IMR-90 (cell line): ENCODE results near the gene RIMBP2. TPM values are rescaled to one million over a fixed set of nuclear protein-coding genes. Genes with fewer than 3 reads are reported as not detected.

ENCODE experiments used
- ATAC-seq: fragments of 200-7000 bp; cut with Tn5 transposase; 2 replicates; pipeline ENCODE4 v1.9.1; 2020; ENCODE audit warnings: low read depth, mild to moderate bottlenecking, moderate library complexity
- BruUV-seq: library from RNA; stranded (reverse); fragments of 400-500 nt; replicated peaks from 2 replicates; lab custom pipeline; 2021; lab: Mats Ljungman, UMichigan
- CTCF ChIA-PET: fragments of 300-600 bp; formaldehyde crosslinking; extraction: SDS; loops from one replicate; lab custom pipeline; 2021; ENCODE audit warnings: antibody characterized with exemption; lab: Yijun Ruan, JAX
- POLR2A ChIA-PET: fragments of 300-600 bp; sonication (Branson Sonifier 250); formaldehyde crosslinking; loops from one replicate; lab custom pipeline; 2022; ENCODE audit warnings: antibody characterized with exemption; ENCODE audit not compliant: unreplicated experiment; lab: Charles Lee
- DNase-seq: peaks from one replicate; pipeline ENCODE4 v3.0.0; 2013
- H2AFZ ChIP-seq: replicated peaks from 2 replicates; pipeline ENCODE3; 2013; ENCODE audit warnings: low read length, mild to moderate bottlenecking; ENCODE audit not compliant: poor library complexity
- H2AK5ac ChIP-seq: 2 replicates; pipeline ENCODE4 v1.6.1; 2013; ENCODE audit warnings: low read depth, low read length, inconsistent platforms
- H2AK9ac ChIP-seq: replicated peaks from 2 replicates; pipeline ENCODE3; 2013; ENCODE audit warnings: mild to moderate bottlenecking, low read depth, low read length, moderate library complexity; ENCODE audit not compliant: poor library complexity
- H2BK120ac ChIP-seq: 2 replicates; pipeline ENCODE4 v1.6.1; 2013; ENCODE audit warnings: low read depth, low read length, inconsistent platforms
- H2BK15ac ChIP-seq: 3 replicates; pipeline ENCODE4 v1.6.1; 2013; ENCODE audit warnings: low read depth, low read length, inconsistent platforms
- H2BK20ac ChIP-seq: 2 replicates; pipeline ENCODE4 v1.6.1; 2013; ENCODE audit warnings: low read depth, mild to moderate bottlenecking, inconsistent platforms, low read length, moderate library complexity
- H2BK5ac ChIP-seq: 2 replicates; pipeline ENCODE4 v1.6.1; 2013; ENCODE audit warnings: mild to moderate bottlenecking, low read depth, low read length, inconsistent platforms; ENCODE audit not compliant: poor library complexity, severe bottlenecking
- H3K14ac ChIP-seq: replicated peaks from 2 replicates; pipeline ENCODE4 v1.6.1; 2013; ENCODE audit warnings: low read depth, low read length, inconsistent platforms
- H3K18ac ChIP-seq: 2 replicates; pipeline ENCODE4 v1.6.1; 2013; ENCODE audit warnings: low read depth, low read length, control low read depth
- H3K23ac ChIP-seq: 2 replicates; pipeline ENCODE4 v1.6.1; 2013; ENCODE audit warnings: low read depth, low read length, inconsistent platforms
- H3K27ac ChIP-seq: 2 replicates; pipeline ENCODE4 v1.5.1; 2013; ENCODE audit warnings: mild to moderate bottlenecking, control low read depth, low read length; ENCODE audit not compliant: insufficient read depth
- H3K27me3 ChIP-seq: 2 replicates; pipeline ENCODE4 v1.6.1; 2013; ENCODE audit warnings: low read length; ENCODE audit not compliant: control insufficient read depth, insufficient read depth
- H3K36me3 ChIP-seq: 2 replicates; pipeline ENCODE4 v1.6.1; 2013; ENCODE audit warnings: low read length, mixed read lengths; ENCODE audit not compliant: control insufficient read depth, insufficient read depth
- H3K4ac ChIP-seq: 2 replicates; pipeline ENCODE4 v1.6.1; 2013; ENCODE audit warnings: low read depth, low read length, inconsistent platforms
- H3K4me1 ChIP-seq: 2 replicates; pipeline ENCODE4 v1.6.1; 2013; ENCODE audit warnings: low read length, mixed read lengths; ENCODE audit not compliant: control insufficient read depth, insufficient read depth
- H3K4me2 ChIP-seq: 2 replicates; pipeline ENCODE4 v1.6.1; 2013; ENCODE audit warnings: low read depth, mild to moderate bottlenecking, control low read depth, low read length, moderate library complexity
- H3K4me3 ChIP-seq: 2 replicates; pipeline ENCODE4 v1.5.1; 2013; ENCODE audit warnings: low read depth, mild to moderate bottlenecking, control low read depth, low read length, moderate library complexity; ENCODE audit not compliant: insufficient read depth
- H3K56ac ChIP-seq: 2 replicates; pipeline ENCODE4 v1.6.1; 2013; ENCODE audit warnings: low read length, inconsistent platforms; ENCODE audit not compliant: insufficient read depth; ENCODE audit errors: extremely low read depth
- H3K79me1 ChIP-seq, 2 experiments: 2 replicates each; pipeline ENCODE4 v1.6.1; 2013; ENCODE audit warnings: low read length in 2 of 2, inconsistent platforms in 1 of 2, low read depth in 1 of 2
- H3K9ac ChIP-seq: 2 replicates; pipeline ENCODE4 v1.6.1; 2013; ENCODE audit warnings: low read depth, low read length, control low read depth
- H3K9me1 ChIP-seq: 2 replicates; pipeline ENCODE4 v1.6.1; 2013; ENCODE audit warnings: low read length, inconsistent platforms; ENCODE audit not compliant: insufficient read depth
- H3K9me3 ChIP-seq: 2 replicates; pipeline ENCODE4 v1.6.1; 2013; ENCODE audit warnings: low read length; ENCODE audit not compliant: control insufficient read depth, insufficient read depth
- H4K20me1 ChIP-seq: 2 replicates; pipeline ENCODE4 v1.6.1; 2013; ENCODE audit warnings: low read length, inconsistent platforms; ENCODE audit not compliant: insufficient read depth
- H4K5ac ChIP-seq: 2 replicates; pipeline ENCODE4 v1.6.1; 2013; ENCODE audit warnings: mild to moderate bottlenecking, low read depth, low read length, control low read depth
- H4K8ac ChIP-seq, 2 experiments: 2 replicates each; pipeline ENCODE4 v1.6.1; 2013; ENCODE audit warnings: low read depth in 2 of 2, low read length in 2 of 2, control low read depth in 1 of 2, inconsistent platforms in 1 of 2
- H4K91ac ChIP-seq: 2 replicates; pipeline ENCODE4 v1.6.1; 2013; ENCODE audit warnings: low read depth, low read length, inconsistent platforms; ENCODE audit not compliant: insufficient read depth
- BHLHE40 ChIP-seq: fragments of 150-350 bp; IDR thresholded peaks from 2 replicates; pipeline ENCODE4 v1.6.1; 2016; ENCODE audit warnings: mild to moderate bottlenecking, low read depth, low read length
- CEBPB ChIP-seq: IDR thresholded peaks from 2 replicates; pipeline ENCODE4 v1.6.1; 2012; ENCODE audit warnings: low read depth, low read length, improper control_type of control experiment
- CHD1 ChIP-seq: IDR thresholded peaks from 2 replicates; pipeline ENCODE4 v1.6.1; 2012; ENCODE audit warnings: low read depth, low read length, improper control_type of control experiment
- FOS ChIP-seq: fragments of 150-350 bp; IDR thresholded peaks from 2 replicates; pipeline ENCODE4 v1.6.1; 2016; ENCODE audit warnings: low read depth, low read length
- MAFK ChIP-seq: IDR thresholded peaks from 2 replicates; pipeline ENCODE4 v1.6.1; 2012; ENCODE audit warnings: low read depth, low read length, improper control_type of control experiment
- MAZ ChIP-seq: IDR thresholded peaks from 2 replicates; pipeline ENCODE4 v1.6.1; 2012; ENCODE audit warnings: low read depth, mild to moderate bottlenecking, low read length, improper control_type of control experiment, moderate library complexity, borderline replicate concordance
- MXI1 ChIP-seq: IDR thresholded peaks from 2 replicates; pipeline ENCODE4 v1.6.1; 2012; ENCODE audit warnings: low read depth, mild to moderate bottlenecking, low read length, moderate library complexity, borderline replicate concordance
- NFE2L2 ChIP-seq: fragments of 150-350 bp; IDR thresholded peaks from 2 replicates; pipeline ENCODE4 v1.6.1; 2016; ENCODE audit warnings: low read depth, mild to moderate bottlenecking, low read length
- POLR2A ChIP-seq: IDR thresholded peaks from 2 replicates; pipeline ENCODE4 v1.6.1; 2012; ENCODE audit warnings: mild to moderate bottlenecking, low read depth, low read length
- RAD21 ChIP-seq: IDR thresholded peaks from 2 replicates; pipeline ENCODE4 v1.6.1; 2012; ENCODE audit warnings: low read length, improper control_type of control experiment
- RCOR1 ChIP-seq: IDR thresholded peaks from 2 replicates; pipeline ENCODE4 v1.6.1; 2012; ENCODE audit warnings: mild to moderate bottlenecking, low read length, improper control_type of control experiment; ENCODE audit not compliant: insufficient replicate concordance
- RFX5 ChIP-seq: IDR thresholded peaks from 2 replicates; pipeline ENCODE4 v1.8.0; 2012; ENCODE audit warnings: low read depth, mild to moderate bottlenecking, low read length, moderate library complexity
- SMC3 ChIP-seq: fragments of 150-350 bp; IDR thresholded peaks from 2 replicates; pipeline ENCODE4 v1.6.1; 2016; ENCODE audit warnings: low read depth, mild to moderate bottlenecking, antibody characterized with exemption, low read length, moderate library complexity
- WGBS, 2 experiments: methylation state at CpG; one replicate each; pipeline versions ENCODE4 v1.1.5 to v1.1.7; 2013; ENCODE audit warnings: missing lambda C conversion rate in 2 of 2; ENCODE audit not compliant: insufficient read length in 1 of 2; ENCODE audit errors: extremely low coverage in 2 of 2; 5-methylcytosine and 5-hydroxymethylcytosine counted together
- dilution Hi-C: fragments of 300-500 bp; cut with HindIII; formaldehyde crosslinking; loops from one replicate; pipeline ENCODE4 v1.14.3; 2018; ENCODE audit warnings: low sequenced_read_pairs; ENCODE audit not compliant: unreplicated experiment
- in situ Hi-C: fragments of 300-500 bp; cut with MboI; formaldehyde crosslinking; loops from 3 replicates; pipeline ENCODE4 v1.14.3; 2019; ENCODE audit warnings: low sequenced_read_pairs, inconsistent platforms, mixed read lengths
- intact Hi-C: fragments of 100-400 bp; cut with micrococcal nuclease; formaldehyde crosslinking; loops from 2 replicates; pipeline ENCODE4 v1.10.0; 2022
- polyA plus RNA-seq, 3 experiments: library from polyadenylated mRNA; depleted of rRNA; stranded (reverse); fragments of >200 nt; gene quantifications; 2 replicates each; pipeline ENCODE4 v1.2.3, GENCODE V29; 2012; ENCODE audit warnings: low replicate concordance in 1 of 3
- total RNA-seq: library from RNA; depleted of rRNA; stranded (reverse); fragments of >200 nt; gene quantifications from 2 replicates; pipeline ENCODE4 v1.2.3, GENCODE V29; 2012
- TF ChIP-seq, protein P1 (sequence below): fragments of 150-350 bp; IDR thresholded peaks from 2 replicates; pipeline ENCODE4 v1.6.1; 2016; ENCODE audit warnings: low read depth, mild to moderate bottlenecking, low read length, moderate library complexity, borderline replicate concordance
- TF ChIP-seq, protein P2 (sequence below): fragments of 150-350 bp; IDR thresholded peaks from 2 replicates; pipeline ENCODE4 v1.6.1; 2017; ENCODE audit warnings: mild to moderate bottlenecking, antibody characterized with exemption, low read length, low read depth
- TF ChIP-seq, protein P3 (sequence below): conservative IDR thresholded peaks from 2 replicates; pipeline ENCODE4 v1.5.1; 2012; ENCODE audit warnings: mild to moderate bottlenecking, low read depth, low read length, improper control_type of control experiment

The RIMBP2 gene
- total and polyA plus RNA-seq, 2 of the 4 experiments (the other 2 are of a cell fraction), result not detected

DNA sequence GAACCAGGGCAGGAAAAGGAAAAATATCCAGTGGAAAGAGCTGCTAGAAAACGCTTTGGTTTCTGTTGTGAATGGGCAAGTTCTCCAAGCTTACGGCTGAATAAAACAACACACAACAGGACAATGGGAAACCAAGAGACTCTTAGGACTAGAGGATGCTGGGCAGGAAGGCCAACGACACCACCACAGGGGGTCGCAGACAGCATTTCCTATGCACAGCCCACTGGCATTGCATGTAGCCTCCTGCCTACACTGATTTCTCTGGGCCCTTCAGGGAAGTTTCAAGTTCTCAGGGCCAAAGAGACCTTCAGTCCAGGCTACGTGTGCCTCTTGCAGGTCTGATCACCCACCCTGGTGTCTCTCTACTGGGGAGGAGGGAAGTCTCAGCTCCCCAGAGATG, 108.0 kb downstream of the RIMBP2 start:
- no peak overlapping the region for H3K4ac ChIP-seq
- no peak overlapping the region for H2AK9ac ChIP-seq
- H3K4me3 ChIP-seq, result no peak overlapping the region
- H4K8ac ChIP-seq, result no peak overlapping the region
- no peak overlapping the region for H3K27ac ChIP-seq
- no peak overlapping the region for H2BK15ac ChIP-seq
- ChIA-PET POLR2A (no interaction called here), CTCF (no interaction called here)
- ATAC-seq (no peak), DNase-seq (no peak)
- H3K9me3 ChIP-seq, result peaks cover 45% of the 10 kb centered on the region
- H3K27me3 ChIP-seq, result no peaks in the 10 kb centered on the region
- H2AFZ ChIP-seq, result no peak overlapping the region
- H3K14ac ChIP-seq, result no peak overlapping the region
- no peaks in the 10 kb centered on the region for H3K79me1 ChIP-seq
- H2BK5ac ChIP-seq, result no peak overlapping the region
- no peak overlapping the region for H2BK120ac ChIP-seq
- H3K9me1 ChIP-seq, result no peaks in the 10 kb centered on the region
- intact Hi-C loops (no loop called here), in situ Hi-C loops (no loop called here), dilution Hi-C loops (no loop called here)
- no peak overlapping the region for H2BK20ac ChIP-seq
- no peak overlapping the region for H3K9ac ChIP-seq
- H4K91ac ChIP-seq, result no peak overlapping the region
- 20% methylated on average over 2 of the region's 5 CpGs; no CpG with 5 or more reads in 1 of the 2 experiments for WGBS, 2 experiments
- no peaks in the 10 kb centered on the region for H3K4me1 ChIP-seq
- no peak overlapping the region for H3K56ac ChIP-seq
- no TSS peak for BruUV-seq
- H3K36me3 ChIP-seq, result no peaks in the 10 kb centered on the region
- TF ChIP-seq RAD21 (no peak), CHD1 (no peak), RFX5 (no peak), CEBPB (no peak), NFE2L2 (no peak), BHLHE40 (no peak), MXI1 (no peak), SMC3 (no peak), MAFK (no peak), RCOR1 (no peak), MAZ (no peak), FOS (no peak), POLR2A (no peak)
- TF ChIP-seq, protein P1, sequence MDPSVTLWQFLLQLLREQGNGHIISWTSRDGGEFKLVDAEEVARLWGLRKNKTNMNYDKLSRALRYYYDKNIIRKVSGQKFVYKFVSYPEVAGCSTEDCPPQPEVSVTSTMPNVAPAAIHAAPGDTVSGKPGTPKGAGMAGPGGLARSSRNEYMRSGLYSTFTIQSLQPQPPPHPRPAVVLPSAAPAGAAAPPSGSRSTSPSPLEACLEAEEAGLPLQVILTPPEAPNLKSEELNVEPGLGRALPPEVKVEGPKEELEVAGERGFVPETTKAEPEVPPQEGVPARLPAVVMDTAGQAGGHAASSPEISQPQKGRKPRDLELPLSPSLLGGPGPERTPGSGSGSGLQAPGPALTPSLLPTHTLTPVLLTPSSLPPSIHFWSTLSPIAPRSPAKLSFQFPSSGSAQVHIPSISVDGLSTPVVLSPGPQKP, result no peak
- TF ChIP-seq, protein P2, sequence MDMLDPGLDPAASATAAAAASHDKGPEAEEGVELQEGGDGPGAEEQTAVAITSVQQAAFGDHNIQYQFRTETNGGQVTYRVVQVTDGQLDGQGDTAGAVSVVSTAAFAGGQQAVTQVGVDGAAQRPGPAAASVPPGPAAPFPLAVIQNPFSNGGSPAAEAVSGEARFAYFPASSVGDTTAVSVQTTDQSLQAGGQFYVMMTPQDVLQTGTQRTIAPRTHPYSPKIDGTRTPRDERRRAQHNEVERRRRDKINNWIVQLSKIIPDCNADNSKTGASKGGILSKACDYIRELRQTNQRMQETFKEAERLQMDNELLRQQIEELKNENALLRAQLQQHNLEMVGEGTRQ, result no peak
- TF ChIP-seq, protein P3, sequence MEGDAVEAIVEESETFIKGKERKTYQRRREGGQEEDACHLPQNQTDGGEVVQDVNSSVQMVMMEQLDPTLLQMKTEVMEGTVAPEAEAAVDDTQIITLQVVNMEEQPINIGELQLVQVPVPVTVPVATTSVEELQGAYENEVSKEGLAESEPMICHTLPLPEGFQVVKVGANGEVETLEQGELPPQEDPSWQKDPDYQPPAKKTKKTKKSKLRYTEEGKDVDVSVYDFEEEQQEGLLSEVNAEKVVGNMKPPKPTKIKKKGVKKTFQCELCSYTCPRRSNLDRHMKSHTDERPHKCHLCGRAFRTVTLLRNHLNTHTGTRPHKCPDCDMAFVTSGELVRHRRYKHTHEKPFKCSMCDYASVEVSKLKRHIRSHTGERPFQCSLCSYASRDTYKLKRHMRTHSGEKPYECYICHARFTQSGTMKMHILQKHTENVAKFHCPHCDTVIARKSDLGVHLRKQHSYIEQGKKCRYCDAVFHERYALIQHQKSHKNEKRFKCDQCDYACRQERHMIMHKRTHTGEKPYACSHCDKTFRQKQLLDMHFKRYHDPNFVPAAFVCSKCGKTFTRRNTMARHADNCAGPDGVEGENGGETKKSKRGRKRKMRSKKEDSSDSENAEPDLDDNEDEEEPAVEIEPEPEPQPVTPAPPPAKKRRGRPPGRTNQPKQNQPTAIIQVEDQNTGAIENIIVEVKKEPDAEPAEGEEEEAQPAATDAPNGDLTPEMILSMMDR, result no peak
- H4K20me1 ChIP-seq, result no peaks in the 10 kb centered on the region
- H3K23ac ChIP-seq, result no peak overlapping the region
- H4K5ac ChIP-seq, result no peak overlapping the region
- no peak overlapping the region for H3K4me2 ChIP-seq
- H3K18ac ChIP-seq, result no peak overlapping the region
- H2AK5ac ChIP-seq, result no peak overlapping the region
